Measurements from ENCODE around the gene NFATC1.
A peak's percentile ranks its signal among the peaks of the same experiment; 100 is the strongest.

NFATC1 gene

GRCh38 chr18:79395761-79396404 lies at the start of gene NFATC1:
Gene NFATC1, plus strand, starts transcription at chr18:79395930. Its CDS starts 295 bp downstream, at chr18:79396225.
- Histone ChIP-seq H3K27me3 (ENCODE audit: low read depth, low read length) (peaks cover 4% of the 10 kb centered on the region), H3K9me3 (ENCODE audit: control insufficient read depth in 1 of 2, low read length in 2 of 2) (no peaks in the 10 kb centered on the region), H3K27ac (ENCODE audit: low read length) (peak within 1 kb of the TSS; percentile 67), H3K4me3 (ENCODE audit: low read depth in 1 of 2, low read length in 2 of 2) (peak within 1 kb of the TSS; percentile 33 to 70), H3K36me3 (ENCODE audit: control insufficient read depth in 1 of 2, insufficient read depth in 2 of 2, low read length in 2 of 2) (no peaks in the 10 kb centered on the region), H3K4me1 (ENCODE audit: control insufficient read depth in 1 of 2, insufficient read depth in 2 of 2, low read length in 2 of 2) (peaks cover 4 to 28% of the 10 kb centered on the region in 2 donors)

- no peak overlapping the region for H3K27ac ChIP-seq (ENCODE audit: low read length)
Measured at GRCh38 chr18:79345981-79346380, 49.7 kb upstream of the NFATC1 start.

GRCh38 chr18:79348066-79348465 lies 47.7 kb upstream of the NFATC1 start:
- H3K36me3 ChIP-seq (ENCODE audit: control insufficient read depth in 1 of 2, insufficient read depth in 2 of 2, low read length in 2 of 2), result peaks cover 39 to 77% of the 10 kb centered on the region in 2 donors
- no peak overlapping the region for H3K27ac ChIP-seq (ENCODE audit: low read length)
- H3K4me1 ChIP-seq (ENCODE audit: control insufficient read depth in 1 of 2, insufficient read depth in 2 of 2, low read length in 2 of 2), result no peaks in the 10 kb centered on the region
- no peaks in the 10 kb centered on the region for H3K27me3 ChIP-seq (ENCODE audit: low read depth, low read length)
- H3K4me3 ChIP-seq (ENCODE audit: low read depth in 1 of 2, low read length in 2 of 2), result no peak overlapping the region
- H3K9me3 ChIP-seq (ENCODE audit: control insufficient read depth in 1 of 2, low read length in 2 of 2), result no peaks in the 10 kb centered on the region

More at GRCh38 chr18:79345981-79346380, 49.7 kb upstream of the NFATC1 start:
- Histone ChIP-seq H3K4me3 (ENCODE audit: low read depth in 1 of 2, low read length in 2 of 2) (no peak overlapping the region), H3K27me3 (ENCODE audit: low read depth, low read length) (no peaks in the 10 kb centered on the region), H3K9me3 (ENCODE audit: control insufficient read depth in 1 of 2, low read length in 2 of 2) (no peaks in the 10 kb centered on the region), H3K36me3 (ENCODE audit: control insufficient read depth in 1 of 2, insufficient read depth in 2 of 2, low read length in 2 of 2) (peaks cover 39 to 73% of the 10 kb centered on the region in 2 donors), H3K4me1 (ENCODE audit: control insufficient read depth in 1 of 2, insufficient read depth in 2 of 2, low read length in 2 of 2) (no peaks in the 10 kb centered on the region)

- Histone ChIP-seq H3K4me1 (ENCODE audit: control insufficient read depth in 1 of 2, insufficient read depth in 2 of 2, low read length in 2 of 2) (no peaks in the 10 kb centered on the region), H3K4me3 (ENCODE audit: low read depth in 1 of 2, low read length in 2 of 2) (no peak overlapping the region), H3K36me3 (ENCODE audit: control insufficient read depth in 1 of 2, insufficient read depth in 2 of 2, low read length in 2 of 2) (peaks cover 7 to 39% of the 10 kb centered on the region in 2 donors), H3K9me3 (ENCODE audit: control insufficient read depth in 1 of 2, low read length in 2 of 2) (no peaks in the 10 kb centered on the region), H3K27ac (ENCODE audit: low read length) (no peak overlapping the region), H3K27me3 (ENCODE audit: low read depth, low read length) (no peaks in the 10 kb centered on the region)
Measured at GRCh38 chr18:79352432-79352831, 43.3 kb upstream of the NFATC1 start.

GRCh38 chr18:79353267-79353666 lies 42.5 kb upstream of the NFATC1 start:
- Histone ChIP-seq H3K4me1 (ENCODE audit: control insufficient read depth in 1 of 2, insufficient read depth in 2 of 2, low read length in 2 of 2) (no peaks in the 10 kb centered on the region), H3K36me3 (ENCODE audit: control insufficient read depth in 1 of 2, insufficient read depth in 2 of 2, low read length in 2 of 2) (peaks cover 7 to 31% of the 10 kb centered on the region in 2 donors), H3K4me3 (ENCODE audit: low read depth in 1 of 2, low read length in 2 of 2) (no peak overlapping the region), H3K27me3 (ENCODE audit: low read depth, low read length) (no peaks in the 10 kb centered on the region), H3K27ac (ENCODE audit: low read length) (no peak overlapping the region), H3K9me3 (ENCODE audit: control insufficient read depth in 1 of 2, low read length in 2 of 2) (no peaks in the 10 kb centered on the region)

- no peaks in the 10 kb centered on the region for H3K27me3 ChIP-seq (ENCODE audit: low read depth, low read length)
- no peak overlapping the region for H3K4me3 ChIP-seq (ENCODE audit: low read depth in 1 of 2, low read length in 2 of 2)
- H3K27ac ChIP-seq (ENCODE audit: low read length), result no peak overlapping the region
- no peaks in the 10 kb centered on the region for H3K9me3 ChIP-seq (ENCODE audit: control insufficient read depth in 1 of 2, low read length in 2 of 2)
- no peaks in the 10 kb centered on the region for H3K4me1 ChIP-seq (ENCODE audit: control insufficient read depth in 1 of 2, insufficient read depth in 2 of 2, low read length in 2 of 2)
- peaks cover 7 to 24% of the 10 kb centered on the region in 2 donors for H3K36me3 ChIP-seq (ENCODE audit: control insufficient read depth in 1 of 2, insufficient read depth in 2 of 2, low read length in 2 of 2)
Measured at GRCh38 chr18:79354350-79354749, 41.4 kb upstream of the NFATC1 start.

- H3K4me3 ChIP-seq (ENCODE audit: low read depth in 1 of 2, low read length in 2 of 2), result no peak overlapping the region
- H3K9me3 ChIP-seq (ENCODE audit: control insufficient read depth in 1 of 2, low read length in 2 of 2), result no peaks in the 10 kb centered on the region
- no peaks in the 10 kb centered on the region for H3K4me1 ChIP-seq (ENCODE audit: control insufficient read depth in 1 of 2, insufficient read depth in 2 of 2, low read length in 2 of 2)
- H3K27me3 ChIP-seq (ENCODE audit: low read depth, low read length), result no peaks in the 10 kb centered on the region
- peaks cover 5 to 27% of the 10 kb centered on the region in 2 donors for H3K36me3 ChIP-seq (ENCODE audit: control insufficient read depth in 1 of 2, insufficient read depth in 2 of 2, low read length in 2 of 2)
- no peak overlapping the region for H3K27ac ChIP-seq (ENCODE audit: low read length)
Measured at GRCh38 chr18:79355433-79356335, 40.0 kb upstream of the NFATC1 start.

- Histone ChIP-seq H3K36me3 (ENCODE audit: control insufficient read depth in 1 of 2, insufficient read depth in 2 of 2, low read length in 2 of 2) (peaks cover 12 to 34% of the 10 kb centered on the region in 2 donors), H3K4me3 (ENCODE audit: low read depth in 1 of 2, low read length in 2 of 2) (no peak overlapping the region), H3K27ac (ENCODE audit: low read length) (no peak overlapping the region), H3K9me3 (ENCODE audit: control insufficient read depth in 1 of 2, low read length in 2 of 2) (no peaks in the 10 kb centered on the region), H3K4me1 (ENCODE audit: control insufficient read depth in 1 of 2, insufficient read depth in 2 of 2, low read length in 2 of 2) (no peaks in the 10 kb centered on the region), H3K27me3 (ENCODE audit: low read depth, low read length) (no peaks in the 10 kb centered on the region)
Measured at GRCh38 chr18:79356435-79356834, 39.3 kb upstream of the NFATC1 start.

GRCh38 chr18:79360933-79361332 lies 34.8 kb upstream of the NFATC1 start:
- H3K27me3 ChIP-seq (ENCODE audit: low read depth, low read length), result no peaks in the 10 kb centered on the region
- H3K36me3 ChIP-seq (ENCODE audit: control insufficient read depth in 1 of 2, insufficient read depth in 2 of 2, low read length in 2 of 2), result peaks cover 20 to 40% of the 10 kb centered on the region in 2 donors

GRCh38 chr18:79361766-79362522 lies 33.8 kb upstream of the NFATC1 start:
- no peaks in the 10 kb centered on the region for H3K4me1 ChIP-seq (ENCODE audit: control insufficient read depth in 1 of 2, insufficient read depth in 2 of 2, low read length in 2 of 2)
- peaks cover 20 to 48% of the 10 kb centered on the region in 2 donors for H3K36me3 ChIP-seq (ENCODE audit: control insufficient read depth in 1 of 2, insufficient read depth in 2 of 2, low read length in 2 of 2)
- H3K27me3 ChIP-seq (ENCODE audit: low read depth, low read length), result no peaks in the 10 kb centered on the region
- no peak overlapping the region for H3K27ac ChIP-seq (ENCODE audit: low read length)
- H3K4me3 ChIP-seq (ENCODE audit: low read depth in 1 of 2, low read length in 2 of 2), result no peak overlapping the region
- no peaks in the 10 kb centered on the region for H3K9me3 ChIP-seq (ENCODE audit: control insufficient read depth in 1 of 2, low read length in 2 of 2)

More at GRCh38 chr18:79360933-79361332, 34.8 kb upstream of the NFATC1 start:
- Histone ChIP-seq H3K27ac (ENCODE audit: low read length) (no peak overlapping the region), H3K4me1 (ENCODE audit: control insufficient read depth in 1 of 2, insufficient read depth in 2 of 2, low read length in 2 of 2) (no peaks in the 10 kb centered on the region), H3K9me3 (ENCODE audit: control insufficient read depth in 1 of 2, low read length in 2 of 2) (no peaks in the 10 kb centered on the region), H3K4me3 (ENCODE audit: low read depth in 1 of 2, low read length in 2 of 2) (no peak overlapping the region)

- Histone ChIP-seq H3K9me3 (ENCODE audit: control insufficient read depth in 1 of 2, low read length in 2 of 2) (no peaks in the 10 kb centered on the region), H3K4me1 (ENCODE audit: control insufficient read depth in 1 of 2, insufficient read depth in 2 of 2, low read length in 2 of 2) (no peaks in the 10 kb centered on the region), H3K27me3 (ENCODE audit: low read depth, low read length) (no peaks in the 10 kb centered on the region), H3K36me3 (ENCODE audit: control insufficient read depth in 1 of 2, insufficient read depth in 2 of 2, low read length in 2 of 2) (peaks cover 15 to 33% of the 10 kb centered on the region in 2 donors), H3K27ac (ENCODE audit: low read length) (no peak overlapping the region), H3K4me3 (ENCODE audit: low read depth in 1 of 2, low read length in 2 of 2) (no peak overlapping the region)
Measured at GRCh38 chr18:79365701-79366100, 30.0 kb upstream of the NFATC1 start.
